ENCODE data around the gene DRD4. TPM values are rescaled to one million over a fixed set of nuclear protein-coding genes. Genes with fewer than 3 reads are reported as not detected.

Gene DRD4
- total and polyA plus RNA-seq, 2 of the 13 experiments (the other 11 are each of a cell fraction or from before 2014, with no cell fraction given): 0.09 to 0.13 TPM

- Histone ChIP-seq H3K9ac (ENCODE audit: insufficient read depth, low read depth, low read length) (no peak overlapping the region), H3K36me3 (replicated peaks in 1 of 2; ENCODE audit: control insufficient read depth in 1 of 2, insufficient read depth in 2 of 2, low read length in 2 of 2) (peaks cover 19 to 65% of the 10 kb centered on the region in 2 experiments; a peak in 4 of 5 replicates), H3K27me3 (ENCODE audit: control insufficient read depth in 1 of 2, insufficient read depth in 2 of 2, low read length in 2 of 2) (no peaks in the 10 kb centered on the region; a peak in 1 of 5 replicates), H3K9me3 (ENCODE audit: low read length) (no peaks in the 10 kb centered on the region), H4K20me1 (ENCODE audit: insufficient read depth, low read length) (no peaks in the 10 kb centered on the region), H3K4me2 (ENCODE audit: low read depth, low read length) (no peak overlapping the region), H2AFZ (ENCODE audit: low read length) (no peak overlapping the region), H3K4me3 (replicated peaks in 1 of 3; ENCODE audit: insufficient read depth in 1 of 3, low read depth in 2 of 3, low read length in 3 of 3) (no peak overlapping the region), H3K27ac (ENCODE audit: extremely low read length, insufficient read depth, low read length) (no peak overlapping the region), H3K4me1 (ENCODE audit: insufficient read depth, low read length) (no peaks in the 10 kb centered on the region), H3K79me2 (ENCODE audit: insufficient read depth, low read length) (no peaks in the 10 kb centered on the region)
- TF ChIP-seq AGO2 (optimal IDR thresholded peaks at IDR 0.05; ENCODE audit: low read depth, low read length) (peak; percentile 66), PCBP1 (IDR thresholded peaks at IDR 0.05; ENCODE audit: borderline replicate concordance, low read depth, low read length) (no peak), FOXK1 (CRISPR knock-in tag; IDR thresholded peaks at IDR 0.05; ENCODE audit: borderline replicate concordance, low read depth) (no peak)
- ChIA-PET POLR2A (interaction anchor here (1.3 kb wide), 1 partner anchor 15 kb away, joined by 3 read pairs; the partner anchor contains the start of gene TMEM80), CTCF (ENCODE audit: low intra/inter-chr PET ratio, low total read pairs) (no interaction called here)
- in situ Hi-C loops (cut with HindIII; ENCODE audit: extremely low pct_ligation_motif_present, low pct_unique_long_range_greater_than_20kb): no loop called here
- DNase-seq (ENCODE audit: low spot score) (no peak), ATAC-seq (no peak), FAIRE-seq (no peak)
- WGBS (ENCODE audit: low lambda C conversion rate): 96% methylated on average over 13 of the region's 19 CpGs
- intact Hi-C loops (cut with micrococcal nuclease; ENCODE audit: unreplicated experiment): no loop called here
- BruUV-seq (replicated peaks): no TSS peak
Measured at GRCh38 chr11:680476-680875, 43.4 kb downstream of the DRD4 start.

GRCh38 chr11:680970-681369, 43.9 kb downstream of the DRD4 start:
- Histone ChIP-seq H3K27ac (ENCODE audit: extremely low read length, insufficient read depth, low read length) (no peak overlapping the region), H3K4me3 (replicated peaks in 1 of 3; ENCODE audit: insufficient read depth in 1 of 3, low read depth in 2 of 3, low read length in 3 of 3) (no peak overlapping the region), H3K9me3 (ENCODE audit: low read length) (no peaks in the 10 kb centered on the region), H3K36me3 (replicated peaks in 1 of 2; ENCODE audit: control insufficient read depth in 1 of 2, insufficient read depth in 2 of 2, low read length in 2 of 2) (peaks cover 17 to 67% of the 10 kb centered on the region in 2 experiments; a peak in 4 of 5 replicates), H3K27me3 (ENCODE audit: control insufficient read depth in 1 of 2, insufficient read depth in 2 of 2, low read length in 2 of 2) (no peaks in the 10 kb centered on the region; a peak in 1 of 5 replicates), H3K9ac (ENCODE audit: insufficient read depth, low read depth, low read length) (no peak overlapping the region), H3K4me1 (ENCODE audit: insufficient read depth, low read length) (no peaks in the 10 kb centered on the region), H4K20me1 (ENCODE audit: insufficient read depth, low read length) (no peaks in the 10 kb centered on the region), H2AFZ (ENCODE audit: low read length) (no peak overlapping the region), H3K79me2 (ENCODE audit: insufficient read depth, low read length) (no peaks in the 10 kb centered on the region), H3K4me2 (ENCODE audit: low read depth, low read length) (no peak overlapping the region)
- FAIRE-seq: no peak
- intact Hi-C loops (cut with micrococcal nuclease; ENCODE audit: unreplicated experiment): no loop called here
- WGBS (ENCODE audit: low lambda C conversion rate): 96% methylated on average over 13 of the region's 13 CpGs
- ChIA-PET POLR2A (interaction anchor here (1.3 kb wide), 1 partner anchor 15 kb away, joined by 3 read pairs; the partner anchor contains the start of gene TMEM80), CTCF (ENCODE audit: low intra/inter-chr PET ratio, low total read pairs) (no interaction called here)
- no peak for ATAC-seq
- no peak for TF ChIP-seq GLI4 (CRISPR knock-in tag; IDR thresholded peaks at IDR 0.05; ENCODE audit: borderline replicate concordance)
- TF ChIP-seq ZNF10 (CRISPR knock-in tag; IDR thresholded peaks at IDR 0.05; ENCODE audit: borderline replicate concordance, low read depth): no peak
- no peak for TF ChIP-seq ZNF337 (CRISPR knock-in tag; IDR thresholded peaks at IDR 0.05; ENCODE audit: borderline replicate concordance, low read depth)
- TF ChIP-seq ZBTB33 (CRISPR knock-in tag; IDR thresholded peaks at IDR 0.05): no peak
- TF ChIP-seq WIZ (CRISPR knock-in tag; IDR thresholded peaks at IDR 0.05): no peak
- no peak for TF ChIP-seq REL (CRISPR knock-in tag; conservative IDR thresholded peaks at IDR 0.05)
- TF ChIP-seq RNF219 (CRISPR knock-in tag; IDR thresholded peaks at IDR 0.05): no peak
- TF ChIP-seq ZNF510 (CRISPR knock-in tag; IDR thresholded peaks at IDR 0.05; ENCODE audit: low read depth): no peak
- no peak for TF ChIP-seq ZNF160 (CRISPR knock-in tag; IDR thresholded peaks at IDR 0.05)
- DNase-seq (ENCODE audit: low spot score): no peak
- in situ Hi-C loops (cut with HindIII; ENCODE audit: extremely low pct_ligation_motif_present, low pct_unique_long_range_greater_than_20kb): no loop called here
- no TSS peak for BruUV-seq (replicated peaks)

Data from HepG2 (cell line).